Karpas-422 (cell line): ENCODE data around the gene MTCL1. TPM values are rescaled to one million over a fixed set of nuclear protein-coding genes. Genes with fewer than 3 reads are reported as not detected.

ENCODE experiments used
- DNase-seq: peaks from one replicate; pipeline ENCODE4 v3.0.0-alpha.2; 2015
- H2AFZ ChIP-seq: fragments of 200-600 bp; sonication (generic); 2 replicates; pipeline ENCODE4 v1.6.1; 2014; ENCODE audit warnings: antibody characterized with exemption, low read length, mixed read lengths
- H3K27ac ChIP-seq: fragments of 200-600 bp; sonication (generic); 2 replicates; pipeline ENCODE4 v1.5.1; 2014; ENCODE audit warnings: mild to moderate bottlenecking, low read length, moderate library complexity
- H3K27me3 ChIP-seq: fragments of 200-600 bp; sonication (generic); 2 replicates; pipeline ENCODE4 v1.6.1; 2014; ENCODE audit warnings: low read length, mixed read lengths
- H3K36me3 ChIP-seq: fragments of 200-600 bp; sonication (generic); 2 replicates; pipeline ENCODE4 v1.6.1; 2014; ENCODE audit warnings: low read length, mixed read lengths; ENCODE audit not compliant: insufficient read depth
- H3K4me1 ChIP-seq: fragments of 200-600 bp; sonication (generic); 2 replicates; pipeline ENCODE4 v1.6.1; 2014; ENCODE audit warnings: mild to moderate bottlenecking, low read length, mixed read lengths
- H3K4me2 ChIP-seq: fragments of 200-600 bp; sonication (generic); 2 replicates; pipeline ENCODE4 v1.6.1; 2014; ENCODE audit warnings: low read length, low read depth, mild to moderate bottlenecking; ENCODE audit not compliant: poor library complexity, severe bottlenecking
- H3K4me3 ChIP-seq: fragments of 200-600 bp; sonication (generic); 2 replicates; pipeline ENCODE4 v1.5.1; 2014; ENCODE audit warnings: mild to moderate bottlenecking, antibody characterized with exemption, low read length, mixed read lengths
- H3K79me2 ChIP-seq: fragments of 200-600 bp; sonication (generic); 2 replicates; pipeline ENCODE4 v1.6.1; 2014; ENCODE audit warnings: mild to moderate bottlenecking, low read length, mixed read lengths
- H3K9ac ChIP-seq: fragments of 200-600 bp; sonication (generic); 2 replicates; pipeline ENCODE4 v1.6.0; 2014; ENCODE audit warnings: low read length
- H3K9me2 ChIP-seq: fragments of 200-600 bp; sonication (generic), shearing (Covaris generic); replicated peaks from 2 replicates; pipeline ENCODE4 v1.6.0; 2014; ENCODE audit warnings: mild to moderate bottlenecking, low read length, moderate library complexity; ENCODE audit not compliant: insufficient read depth
- H3K9me3 ChIP-seq: fragments of 300-700, 200-600 bp; sonication (generic); 2 replicates; pipeline ENCODE4 v1.6.1; 2014; ENCODE audit warnings: low read length, mixed read lengths
- H4K20me1 ChIP-seq: fragments of 200-600 bp; sonication (generic); 2 replicates; pipeline ENCODE4 v1.6.1; 2014; ENCODE audit warnings: mild to moderate bottlenecking, antibody characterized with exemption, low read length, low read depth; ENCODE audit not compliant: insufficient read depth
- total RNA-seq: library from RNA; depleted of rRNA; stranded (reverse); fragments of >200 nt; shearing (Covaris generic); gene quantifications from 2 replicates; pipeline ENCODE4 v1.2.3, GENCODE V29; 2014; ENCODE audit warnings: low replicate concordance

The MTCL1 gene
- total RNA-seq, 1 experiment from 2014 or later = 2.9 TPM

DNA sequence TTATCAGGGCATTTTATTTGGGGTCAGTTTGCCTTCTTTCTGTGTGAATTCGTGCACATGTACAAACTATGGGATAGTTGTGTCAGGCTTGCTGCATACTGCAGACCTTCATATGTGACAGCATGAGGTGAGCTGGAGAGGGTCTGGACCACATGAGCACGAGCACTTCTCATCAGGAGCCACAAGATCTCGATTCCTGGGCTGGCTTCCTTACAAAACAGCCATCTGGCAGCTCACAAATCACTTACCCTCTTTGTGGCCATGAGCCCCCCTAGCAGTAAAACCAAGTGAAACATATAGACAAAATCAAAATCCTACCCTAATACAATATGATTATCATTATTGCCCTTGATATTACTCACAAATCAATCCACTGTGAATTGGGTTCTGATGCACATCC, 121.2 kb downstream of the MTCL1 start:
- Histone ChIP-seq H3K4me1 (no peaks in the 10 kb centered on the region), H3K79me2 (no peaks in the 10 kb centered on the region), H3K9ac (no peak overlapping the region), H3K4me2 (no peak overlapping the region), H3K4me3 (no peak overlapping the region), H3K27me3 (no peaks in the 10 kb centered on the region), H2AFZ (no peak overlapping the region), H3K27ac (no peak overlapping the region), H3K9me3 (no peaks in the 10 kb centered on the region), H4K20me1 (no peaks in the 10 kb centered on the region), H3K36me3 (no peaks in the 10 kb centered on the region), H3K9me2 (no peaks in the 10 kb centered on the region)
- no peak for DNase-seq

GRCh38 chr18:8826971-8827370, 121.6 kb downstream of the MTCL1 start:
- H3K9ac ChIP-seq = no peak overlapping the region
- H3K4me2 ChIP-seq = no peak overlapping the region
- no peak overlapping the region for H2AFZ ChIP-seq
- DNase-seq = no peak
- H4K20me1 ChIP-seq = no peaks in the 10 kb centered on the region
- no peaks in the 10 kb centered on the region for H3K9me2 ChIP-seq
- H3K36me3 ChIP-seq = no peaks in the 10 kb centered on the region
- H3K27ac ChIP-seq = no peak overlapping the region
- H3K4me1 ChIP-seq = no peaks in the 10 kb centered on the region
- no peaks in the 10 kb centered on the region for H3K27me3 ChIP-seq
- no peaks in the 10 kb centered on the region for H3K9me3 ChIP-seq
- H3K79me2 ChIP-seq = no peaks in the 10 kb centered on the region
- H3K4me3 ChIP-seq = no peak overlapping the region

DNA sequence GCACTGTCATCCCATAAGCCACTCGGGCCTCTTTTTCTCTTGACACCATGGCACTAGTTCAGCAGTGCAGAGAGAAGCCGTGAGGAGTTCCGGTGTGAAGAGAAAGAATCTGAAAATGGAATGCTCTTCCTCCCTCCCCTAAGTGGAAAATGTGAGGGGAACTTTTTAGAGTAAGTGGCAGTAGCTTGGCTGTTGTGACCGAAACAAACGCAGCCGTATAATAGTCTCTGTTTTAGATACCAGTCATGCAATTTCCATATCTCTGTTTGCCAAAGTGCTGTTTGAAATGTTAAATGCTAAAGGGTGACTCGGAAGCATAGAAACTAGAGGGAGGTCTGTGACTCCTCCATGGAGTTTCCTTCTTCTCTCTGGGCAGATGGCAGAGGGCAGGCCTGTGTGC, 122.9 kb downstream of the MTCL1 start:
- Histone ChIP-seq H2AFZ (no peak overlapping the region), H3K9me2 (no peaks in the 10 kb centered on the region), H3K4me2 (no peak overlapping the region), H3K4me1 (no peaks in the 10 kb centered on the region), H3K4me3 (no peak overlapping the region), H3K36me3 (no peaks in the 10 kb centered on the region), H3K9me3 (no peaks in the 10 kb centered on the region), H3K27ac (no peak overlapping the region), H3K27me3 (no peaks in the 10 kb centered on the region), H3K9ac (no peak overlapping the region), H3K79me2 (no peaks in the 10 kb centered on the region), H4K20me1 (no peaks in the 10 kb centered on the region)
- DNase-seq = no peak

- no peaks in the 10 kb centered on the region for H3K36me3 ChIP-seq
- H3K9me3 ChIP-seq = no peaks in the 10 kb centered on the region
- H3K27ac ChIP-seq = no peak overlapping the region
- H3K9me2 ChIP-seq = no peaks in the 10 kb centered on the region
- H3K4me3 ChIP-seq = no peak overlapping the region
- H2AFZ ChIP-seq = no peak overlapping the region
- no peaks in the 10 kb centered on the region for H4K20me1 ChIP-seq
- no peaks in the 10 kb centered on the region for H3K27me3 ChIP-seq
- no peak for DNase-seq
- no peak overlapping the region for H3K4me2 ChIP-seq
- H3K4me1 ChIP-seq = no peaks in the 10 kb centered on the region
- H3K9ac ChIP-seq = no peak overlapping the region
- H3K79me2 ChIP-seq = no peaks in the 10 kb centered on the region
Measured at GRCh38 chr18:8828798-8829197, 123.4 kb downstream of the MTCL1 start.

DNA sequence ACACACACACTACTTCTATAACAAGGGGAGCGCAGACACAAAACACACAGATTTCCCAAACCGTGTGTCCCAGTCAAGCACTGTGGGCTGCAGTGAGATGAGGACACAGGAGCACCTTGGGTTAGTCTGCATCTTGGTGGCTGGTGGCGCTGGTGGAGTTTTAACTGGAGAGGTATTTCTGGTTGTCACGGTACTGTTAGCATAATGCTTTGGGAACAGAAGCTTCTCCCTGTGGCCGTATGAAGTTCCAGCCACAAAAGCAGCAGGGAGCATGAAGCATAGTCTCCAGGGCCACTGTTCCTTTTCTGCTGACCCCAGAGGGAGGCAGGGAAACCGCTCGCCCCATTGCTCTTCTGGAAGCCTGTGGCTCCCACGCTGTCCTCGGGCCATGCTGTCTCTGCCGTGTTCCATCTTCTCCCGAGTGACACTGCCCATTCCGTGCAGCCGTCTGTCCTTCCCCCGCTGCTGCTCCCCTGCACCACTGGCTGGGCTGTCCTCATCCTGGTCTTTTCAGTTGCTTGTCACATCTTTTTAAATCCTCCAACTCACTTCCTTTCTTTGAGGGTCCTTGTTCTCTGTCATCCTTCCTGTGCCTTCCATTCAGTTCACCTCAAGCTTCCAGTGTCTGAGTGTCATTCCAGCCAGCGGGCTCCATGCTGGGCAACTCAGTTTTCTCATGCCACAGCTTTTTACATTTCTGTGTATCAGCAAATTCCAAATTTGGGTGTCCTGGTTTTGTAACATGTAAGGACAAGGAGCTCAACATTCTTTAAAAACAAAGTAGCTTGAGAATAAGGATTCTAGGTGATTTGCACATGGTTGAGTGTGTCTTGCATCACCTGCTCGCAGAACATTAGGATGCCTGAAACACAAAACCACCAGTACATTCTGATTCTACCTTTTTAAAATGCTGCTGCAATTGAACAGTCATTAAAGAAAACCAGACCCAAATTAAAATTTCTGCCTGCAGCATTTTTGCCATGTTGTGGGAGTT, 125.0 kb downstream of the MTCL1 start:
- no peak overlapping the region for H3K9ac ChIP-seq
- H2AFZ ChIP-seq = no peak overlapping the region
- H3K9me2 ChIP-seq = no peaks in the 10 kb centered on the region
- H3K4me1 ChIP-seq = no peaks in the 10 kb centered on the region
- H3K27ac ChIP-seq = no peak overlapping the region
- no peaks in the 10 kb centered on the region for H3K27me3 ChIP-seq
- H3K36me3 ChIP-seq = no peaks in the 10 kb centered on the region
- no peaks in the 10 kb centered on the region for H3K79me2 ChIP-seq
- H4K20me1 ChIP-seq = no peaks in the 10 kb centered on the region
- H3K4me3 ChIP-seq = no peak overlapping the region
- H3K4me2 ChIP-seq = no peak overlapping the region
- DNase-seq = no peak
- no peaks in the 10 kb centered on the region for H3K9me3 ChIP-seq

GRCh38 chr18:8831112-8831511, 125.8 kb downstream of the MTCL1 start:
- no peaks in the 10 kb centered on the region for H3K27me3 ChIP-seq
- H3K4me3 ChIP-seq = no peak overlapping the region
- no peaks in the 10 kb centered on the region for H4K20me1 ChIP-seq
- H3K9ac ChIP-seq = no peak overlapping the region
- no peaks in the 10 kb centered on the region for H3K36me3 ChIP-seq
- H3K9me3 ChIP-seq = no peaks in the 10 kb centered on the region
- H3K79me2 ChIP-seq = no peaks in the 10 kb centered on the region
- no peaks in the 10 kb centered on the region for H3K9me2 ChIP-seq
- H2AFZ ChIP-seq = no peak overlapping the region
- no peak overlapping the region for H3K27ac ChIP-seq
- no peak for DNase-seq
- no peak overlapping the region for H3K4me2 ChIP-seq
- H3K4me1 ChIP-seq = no peaks in the 10 kb centered on the region

DNA sequence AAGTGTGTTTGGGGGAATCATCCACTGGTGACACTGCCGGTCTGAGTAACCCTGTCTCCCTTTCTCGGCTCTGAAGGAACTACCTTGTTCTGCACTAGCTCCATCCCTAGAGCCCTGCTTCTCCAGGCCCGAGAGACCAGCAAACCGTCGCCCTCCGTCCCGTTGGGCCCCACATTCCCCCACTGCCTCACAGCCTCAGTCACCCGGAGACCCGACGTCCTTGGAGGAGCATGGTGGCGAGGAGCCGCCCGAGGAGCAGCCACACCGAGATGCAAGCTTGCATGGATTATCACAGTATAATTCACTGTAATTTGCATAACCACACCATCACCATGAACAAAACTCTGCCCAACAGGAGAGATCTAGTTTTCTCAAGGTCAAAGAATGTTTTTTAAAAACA, 126.2 kb downstream of the MTCL1 start:
- H3K36me3 ChIP-seq = no peaks in the 10 kb centered on the region
- H3K4me1 ChIP-seq = no peaks in the 10 kb centered on the region
- H3K9me2 ChIP-seq = no peaks in the 10 kb centered on the region
- H3K9me3 ChIP-seq = no peaks in the 10 kb centered on the region
- no peak overlapping the region for H3K9ac ChIP-seq
- no peaks in the 10 kb centered on the region for H3K27me3 ChIP-seq
- no peak overlapping the region for H2AFZ ChIP-seq
- no peak overlapping the region for H3K4me3 ChIP-seq
- DNase-seq = no peak
- H3K4me2 ChIP-seq = no peak overlapping the region
- H3K79me2 ChIP-seq = no peaks in the 10 kb centered on the region
- no peaks in the 10 kb centered on the region for H4K20me1 ChIP-seq
- no peak overlapping the region for H3K27ac ChIP-seq

- no peak for DNase-seq
- Histone ChIP-seq H4K20me1 (no peaks in the 10 kb centered on the region), H3K36me3 (no peaks in the 10 kb centered on the region), H3K9ac (no peak overlapping the region), H2AFZ (no peak overlapping the region), H3K9me3 (no peaks in the 10 kb centered on the region), H3K4me3 (no peak overlapping the region), H3K79me2 (no peaks in the 10 kb centered on the region), H3K9me2 (no peaks in the 10 kb centered on the region), H3K4me2 (no peak overlapping the region), H3K4me1 (no peaks in the 10 kb centered on the region), H3K27ac (no peak overlapping the region), H3K27me3 (no peaks in the 10 kb centered on the region)
Measured at GRCh38 chr18:8833480-8833879, 128.1 kb downstream of the MTCL1 start.
